ENCODE results near the gene AOAH. TPM values are rescaled to one million over a fixed set of nuclear protein-coding genes. Genes with fewer than 3 reads are reported as not detected.
A peak's percentile ranks its signal among the peaks of the same experiment; 100 is the strongest.

The AOAH gene
- total and polyA plus RNA-seq, 9 of the 15 experiments (the other 6 are each of a cell fraction or from before 2014, with no cell fraction given), result not detected

GRCh38 chr7:36617408-36617807, 106.9 kb downstream of the AOAH start:
- ChIA-PET POLR2A (no interaction called here), CTCF (ENCODE audit: low intra/inter-chr PET ratio) (no interaction called here)
- ATAC-seq, result no peak
- Histone ChIP-seq H3K27ac (ENCODE audit: extremely low read depth, low read depth, low read length) (no peak overlapping the region), H3K36me3 (ENCODE audit: control insufficient read depth, insufficient read depth, low read length) (no peaks in the 10 kb centered on the region), H3K4me2 (ENCODE audit: insufficient read depth, low read length) (no peak overlapping the region), H4K20me1 (replicated peaks; ENCODE audit: control insufficient read depth, insufficient read depth, low read length) (no peaks in the 10 kb centered on the region), H3K9me3 (replicated peaks; ENCODE audit: control insufficient read depth, insufficient read depth, low read depth, low read length) (no peaks in the 10 kb centered on the region), H3K9me1 (ENCODE audit: control insufficient read depth, insufficient read depth, low read length) (no peaks in the 10 kb centered on the region), H3K4me3 (no peak overlapping the region), H3K27me3 (ENCODE audit: control insufficient read depth in 2 of 2, insufficient read depth in 2 of 2, low read length in 2 of 2) (peaks cover 2 to 17% of the 10 kb centered on the region in 2 experiments; a peak in 4 of 5 replicates), H3K4me1 (replicated peaks in 1 of 2; ENCODE audit: control insufficient read depth in 2 of 2, insufficient read depth in 2 of 2, low read length in 2 of 2) (no peaks in the 10 kb centered on the region), H2AFZ (ENCODE audit: low read depth, low read length) (no peak overlapping the region), H3K9ac (ENCODE audit: insufficient read depth in 1 of 2, low read depth in 2 of 2, low read length in 2 of 2) (no peak overlapping the region), H3K79me2 (ENCODE audit: control insufficient read depth, insufficient read depth, low read length) (no peaks in the 10 kb centered on the region)
- BruUV-seq (replicated peaks), result no TSS peak
- intact Hi-C loops (cut with micrococcal nuclease), result no loop called here
- 0% methylated on average over 1 of the region's 1 CpG for WGBS (ENCODE audit: insufficient coverage, low coverage, missing lambda C conversion rate)
- in situ Hi-C loops (cut with MboI), result no loop called here
- DNase-seq (ENCODE audit: extremely low read depth in 1 of 4, low spot score in 3 of 4), result no peak
- no peak for FAIRE-seq
- no peak for TF ChIP-seq GTF2A2 (tag; IDR thresholded peaks at IDR 0.05)
- peak; percentile 78 for TF ChIP-seq ZNF24 (IDR thresholded peaks at IDR 0.05)

- Histone ChIP-seq H3K4me2 (ENCODE audit: insufficient read depth, low read length) (no peak overlapping the region), H3K9me3 (replicated peaks; ENCODE audit: control insufficient read depth, insufficient read depth, low read depth, low read length) (no peaks in the 10 kb centered on the region), H3K4me3 (no peak overlapping the region), H3K27ac (ENCODE audit: extremely low read depth, low read depth, low read length) (no peak overlapping the region), H2AFZ (ENCODE audit: low read depth, low read length) (no peak overlapping the region), H3K27me3 (ENCODE audit: control insufficient read depth in 2 of 2, insufficient read depth in 2 of 2, low read length in 2 of 2) (peaks cover 2 to 17% of the 10 kb centered on the region in 2 experiments; a peak in 4 of 5 replicates), H4K20me1 (replicated peaks; ENCODE audit: control insufficient read depth, insufficient read depth, low read length) (no peaks in the 10 kb centered on the region), H3K79me2 (ENCODE audit: control insufficient read depth, insufficient read depth, low read length) (no peaks in the 10 kb centered on the region), H3K9me1 (ENCODE audit: control insufficient read depth, insufficient read depth, low read length) (no peaks in the 10 kb centered on the region), H3K4me1 (replicated peaks in 1 of 2; ENCODE audit: control insufficient read depth in 2 of 2, insufficient read depth in 2 of 2, low read length in 2 of 2) (no peaks in the 10 kb centered on the region), H3K36me3 (ENCODE audit: control insufficient read depth, insufficient read depth, low read length) (no peaks in the 10 kb centered on the region), H3K9ac (ENCODE audit: insufficient read depth in 1 of 2, low read depth in 2 of 2, low read length in 2 of 2) (no peak overlapping the region)
- no peak for DNase-seq (ENCODE audit: extremely low read depth in 1 of 4, low spot score in 3 of 4)
- intact Hi-C loops (cut with micrococcal nuclease), result no loop called here
- CTCF ChIA-PET (ENCODE audit: low intra/inter-chr PET ratio), result no interaction called here
- ATAC-seq, result no peak
- no TSS peak for BruUV-seq (replicated peaks)
- POLR2A ChIA-PET, result interaction anchor here (0.6 to 1.2 kb wide), 2 partner anchors 45 to 160 kb away, joined by 3 read pairs; no protein-coding TSS in a partner anchor
- no peak for FAIRE-seq
- under 1% methylated on average over 10 of the region's 10 CpGs for WGBS (ENCODE audit: insufficient coverage, low coverage, missing lambda C conversion rate)
- in situ Hi-C loops (cut with MboI), result no loop called here
- TF ChIP-seq TRIM28 (IDR thresholded peaks at IDR 0.05), result no peak
- TF ChIP-seq CCNT2 (IDR thresholded peaks at IDR 0.05; ENCODE audit: borderline replicate concordance, extremely low read depth, insufficient read length, low read depth, low read length), result no peak
- no peak for TF ChIP-seq KAT8 (IDR thresholded peaks at IDR 0.05; ENCODE audit: low read depth)
- no peak for TF ChIP-seq MBD1 (CRISPR knock-in tag; IDR thresholded peaks at IDR 0.05)
- TF ChIP-seq TRIM25 (IDR thresholded peaks at IDR 0.05; ENCODE audit: borderline replicate concordance), result no peak
- TF ChIP-seq PRDM10 (IDR thresholded peaks at IDR 0.05; ENCODE audit: partially characterized antibody), result no peak
Observed at GRCh38 chr7:36615852-36616540, 108.3 kb downstream of the AOAH start.
